ENCODE results near the gene BFSP2. TPM values are rescaled to one million over a fixed set of nuclear protein-coding genes. Genes with fewer than 3 reads are reported as not detected.
A peak's percentile ranks its signal among the peaks of the same experiment; 100 is the strongest.

The BFSP2 gene
- total RNA-seq, 3 donors from 2014 or later: not detected

DNA sequence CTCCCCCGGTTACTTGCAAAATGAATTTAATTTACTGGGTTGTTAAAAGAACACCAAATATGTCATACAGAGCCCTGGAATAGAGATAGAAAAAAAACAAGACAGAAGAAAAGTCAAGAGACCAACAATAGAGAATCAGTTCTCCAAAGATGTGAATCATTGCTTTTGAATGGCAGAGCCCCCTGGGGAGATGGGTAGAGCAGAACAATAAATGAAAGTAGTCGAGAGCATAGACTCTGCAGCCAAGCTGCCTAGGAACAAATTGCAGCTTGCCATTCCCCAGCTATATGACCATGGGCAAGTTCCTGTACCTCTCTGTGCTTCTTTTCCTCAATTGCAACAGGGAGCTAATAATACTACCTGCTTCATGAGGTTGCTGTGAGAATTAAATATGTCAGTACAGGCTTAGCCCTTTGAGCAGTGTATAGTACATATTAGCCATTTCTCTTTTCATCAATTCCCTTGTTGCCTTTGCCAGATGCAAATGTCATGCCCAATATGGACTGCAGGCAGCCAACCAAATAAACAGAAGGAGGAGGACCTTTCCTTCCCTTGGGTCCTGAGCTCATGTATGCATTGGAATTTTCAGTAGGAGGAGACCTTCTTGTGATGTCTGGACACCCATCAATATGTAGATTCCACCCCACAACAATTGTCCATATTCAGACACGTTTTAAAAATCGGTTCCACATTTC is 25.0 kb upstream of the BFSP2 start:
- no peak for DNase-seq
- Mint-ChIP-seq H3K27me3 (ENCODE audit: low read depth) (no peaks in the 10 kb centered on the region), H3K9me3 (no peaks in the 10 kb centered on the region), H3K4me1 (ENCODE audit: low read depth) (no peaks in the 10 kb centered on the region), H3K36me3 (ENCODE audit: insufficient read depth) (no peaks in the 10 kb centered on the region), H3K4me3 (no peak overlapping the region)
- ATAC-seq: no peak

DNA sequence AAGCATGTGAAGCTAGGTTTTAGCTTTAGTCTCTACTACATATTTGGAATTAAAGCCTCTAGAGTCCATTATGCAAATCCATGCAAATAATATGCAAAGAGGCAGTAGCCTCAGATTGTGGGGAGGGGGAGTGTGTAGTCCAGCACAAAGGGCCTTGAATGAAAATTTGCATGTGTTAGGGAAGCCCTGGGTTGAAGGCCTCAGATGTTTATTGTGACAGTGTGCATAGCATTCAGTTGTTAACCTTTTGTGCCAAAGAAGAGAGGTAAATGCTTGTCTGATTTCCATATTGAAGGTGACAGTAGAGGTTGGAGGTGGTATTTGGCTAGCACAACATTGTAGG is 24.5 kb upstream of the BFSP2 start:
- no peak overlapping the region for H3K4me3 Mint-ChIP-seq
- no peaks in the 10 kb centered on the region for H3K36me3 Mint-ChIP-seq (ENCODE audit: insufficient read depth)
- H3K9me3 Mint-ChIP-seq: no peaks in the 10 kb centered on the region
- no peak for DNase-seq
- H3K27me3 Mint-ChIP-seq (ENCODE audit: low read depth): no peaks in the 10 kb centered on the region
- H3K4me1 Mint-ChIP-seq (ENCODE audit: low read depth): no peaks in the 10 kb centered on the region
- no peak for ATAC-seq

DNA sequence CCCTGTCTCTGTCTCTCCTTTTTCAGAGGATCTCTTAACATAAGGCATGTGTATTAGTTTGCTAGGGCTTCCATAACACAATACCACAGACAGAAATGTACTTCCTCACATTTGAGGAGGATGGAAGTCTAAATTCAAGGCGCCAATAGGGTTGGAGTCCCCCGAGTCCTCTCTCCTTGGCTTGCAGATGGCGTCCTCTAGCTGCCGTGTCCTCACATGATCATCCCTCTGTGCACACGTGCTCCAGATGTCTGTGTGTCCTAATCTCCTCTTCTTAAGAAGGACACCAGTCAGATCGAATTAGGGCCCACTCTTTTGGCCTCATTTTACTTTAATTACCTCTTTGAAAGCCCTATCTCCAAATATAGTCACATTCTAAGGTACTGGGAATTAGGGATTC is 23.0 kb upstream of the BFSP2 start:
- DNase-seq (no peak), ATAC-seq (no peak)
- Mint-ChIP-seq H3K36me3 (ENCODE audit: insufficient read depth) (no peaks in the 10 kb centered on the region), H3K4me1 (ENCODE audit: low read depth) (no peaks in the 10 kb centered on the region), H3K4me3 (no peak overlapping the region), H3K27me3 (ENCODE audit: low read depth) (no peaks in the 10 kb centered on the region), H3K9me3 (no peaks in the 10 kb centered on the region)

DNA sequence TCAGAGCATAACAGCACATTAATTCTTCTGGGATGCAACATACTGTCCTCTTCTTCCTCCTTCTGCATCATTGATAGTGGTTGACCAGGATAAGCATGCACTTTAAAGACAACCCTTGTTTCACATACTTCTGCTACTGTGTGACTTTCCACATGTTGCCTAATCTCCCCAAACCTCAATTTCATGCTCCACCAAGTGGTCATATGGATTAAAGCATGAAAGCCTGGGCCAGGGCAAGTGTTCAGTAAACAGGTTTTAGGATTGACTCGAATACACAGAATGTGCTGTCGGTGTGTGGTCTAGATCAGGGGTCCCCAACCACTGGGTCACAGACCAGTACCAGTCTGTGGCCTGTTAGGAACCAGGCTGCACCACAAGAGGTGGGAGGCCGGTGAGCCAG is 22.5 kb upstream of the BFSP2 start:
- no peaks in the 10 kb centered on the region for H3K9me3 Mint-ChIP-seq
- H3K27me3 Mint-ChIP-seq (ENCODE audit: low read depth): no peaks in the 10 kb centered on the region
- no peaks in the 10 kb centered on the region for H3K4me1 Mint-ChIP-seq (ENCODE audit: low read depth)
- no peak overlapping the region for H3K4me3 Mint-ChIP-seq
- no peaks in the 10 kb centered on the region for H3K36me3 Mint-ChIP-seq (ENCODE audit: insufficient read depth)
- DNase-seq (no peak), ATAC-seq (no peak)

DNA sequence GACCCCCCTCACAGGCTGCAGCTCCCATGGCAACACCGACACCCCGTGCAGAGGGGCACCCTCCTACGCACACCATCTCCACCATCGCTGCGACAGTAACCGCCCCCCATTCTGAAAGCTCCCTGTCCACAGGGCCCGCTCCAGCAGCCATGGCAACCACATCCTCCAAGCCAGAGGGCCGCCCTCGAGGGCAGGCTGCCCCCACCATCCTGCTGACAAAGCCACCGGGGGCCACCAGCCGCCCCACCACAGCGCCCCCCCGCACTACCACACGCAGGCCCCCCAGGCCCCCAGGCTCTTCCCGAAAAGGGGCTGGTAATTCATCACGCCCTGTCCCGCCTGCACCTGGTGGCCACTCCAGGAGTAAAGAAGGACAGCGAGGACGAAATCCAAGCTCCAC is 19.9 kb upstream of the BFSP2 start:
- DNase-seq (no peak), ATAC-seq (no peak)
- Mint-ChIP-seq H3K9me3 (no peaks in the 10 kb centered on the region), H3K4me1 (ENCODE audit: low read depth) (no peaks in the 10 kb centered on the region), H3K4me3 (no peak overlapping the region), H3K36me3 (ENCODE audit: insufficient read depth) (no peaks in the 10 kb centered on the region), H3K27me3 (ENCODE audit: low read depth) (no peaks in the 10 kb centered on the region)

DNA sequence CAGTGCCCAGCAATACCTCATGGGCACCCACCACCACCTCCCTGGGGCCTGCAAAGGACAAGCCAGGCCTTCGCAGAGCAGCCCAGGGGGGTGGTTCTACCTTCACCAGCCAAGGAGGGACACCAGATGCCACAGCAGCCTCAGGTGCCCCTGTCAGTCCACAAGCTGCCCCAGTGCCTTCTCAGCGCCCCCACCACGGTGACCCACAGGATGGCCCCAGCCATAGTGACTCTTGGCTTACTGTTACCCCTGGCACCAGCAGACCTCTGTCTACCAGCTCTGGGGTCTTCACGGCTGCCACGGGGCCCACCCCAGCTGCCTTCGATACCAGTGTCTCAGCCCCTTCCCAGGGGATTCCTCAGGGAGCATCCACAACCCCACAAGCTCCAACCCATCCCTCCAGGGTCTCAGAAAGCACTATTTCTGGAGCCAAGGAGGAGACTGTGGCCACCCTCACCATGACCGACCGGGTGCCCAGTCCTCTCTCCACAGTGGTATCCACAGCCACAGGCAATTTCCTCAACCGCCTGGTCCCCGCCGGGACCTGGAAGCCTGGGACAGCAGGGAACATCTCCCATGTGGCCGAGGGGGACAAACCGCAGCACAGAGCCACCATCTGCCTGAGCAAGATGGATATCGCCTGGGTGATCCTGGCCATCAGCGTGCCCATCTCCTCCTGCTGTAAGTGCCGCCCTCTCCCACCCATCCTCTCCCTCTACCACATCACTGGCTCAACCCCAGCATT is 19.2 kb upstream of the BFSP2 start:
- H3K4me1 Mint-ChIP-seq (ENCODE audit: low read depth): no peaks in the 10 kb centered on the region
- peaks cover 2% of the 10 kb centered on the region for H3K27me3 Mint-ChIP-seq (ENCODE audit: low read depth)
- H3K4me3 Mint-ChIP-seq: no peak overlapping the region
- H3K9me3 Mint-ChIP-seq: no peaks in the 10 kb centered on the region
- DNase-seq (no peak), ATAC-seq (no peak)
- H3K36me3 Mint-ChIP-seq (ENCODE audit: insufficient read depth): no peaks in the 10 kb centered on the region

DNA sequence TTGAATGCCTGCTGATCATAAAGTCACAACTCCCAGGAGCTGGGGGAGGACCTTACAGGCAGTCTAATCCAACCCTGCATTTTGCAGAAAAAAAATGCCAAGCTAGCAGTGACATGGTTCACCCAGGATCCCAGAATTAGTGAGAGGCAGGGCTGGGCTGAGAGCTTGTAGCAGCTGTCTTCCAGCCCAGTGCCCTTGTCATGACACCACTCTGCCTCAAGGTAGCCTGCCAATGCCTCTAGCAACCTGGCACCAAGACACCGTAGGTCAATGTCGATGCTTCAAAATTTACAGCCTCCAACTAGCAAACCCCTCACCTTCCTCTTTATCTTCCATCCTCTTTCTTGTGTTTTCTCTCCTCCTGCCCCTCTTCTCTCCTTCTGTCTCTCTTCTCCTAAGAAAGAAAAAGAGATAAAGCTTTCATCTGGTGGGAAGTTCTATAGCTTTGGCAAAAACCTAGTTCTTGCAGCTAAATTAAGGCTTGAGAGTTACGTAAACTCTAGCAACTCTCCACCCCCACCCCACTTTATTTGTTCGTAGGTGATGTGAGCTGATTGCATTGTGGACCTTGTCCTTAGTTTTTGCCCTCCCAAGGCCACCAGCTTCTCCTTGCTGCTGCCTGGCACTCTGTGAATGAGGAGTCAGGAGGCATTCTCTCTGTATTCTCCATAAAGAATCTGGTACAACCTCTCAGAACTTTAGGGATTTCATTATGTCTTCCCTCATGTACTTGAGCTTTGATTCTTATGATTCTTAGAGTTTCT is 18.3 kb upstream of the BFSP2 start:
- DNase-seq (no peak), ATAC-seq (no peak)
- no peaks in the 10 kb centered on the region for H3K36me3 Mint-ChIP-seq (ENCODE audit: insufficient read depth)
- no peaks in the 10 kb centered on the region for H3K9me3 Mint-ChIP-seq
- peaks cover 2% of the 10 kb centered on the region for H3K27me3 Mint-ChIP-seq (ENCODE audit: low read depth)
- no peaks in the 10 kb centered on the region for H3K4me1 Mint-ChIP-seq (ENCODE audit: low read depth)
- H3K4me3 Mint-ChIP-seq: no peak overlapping the region

DNA sequence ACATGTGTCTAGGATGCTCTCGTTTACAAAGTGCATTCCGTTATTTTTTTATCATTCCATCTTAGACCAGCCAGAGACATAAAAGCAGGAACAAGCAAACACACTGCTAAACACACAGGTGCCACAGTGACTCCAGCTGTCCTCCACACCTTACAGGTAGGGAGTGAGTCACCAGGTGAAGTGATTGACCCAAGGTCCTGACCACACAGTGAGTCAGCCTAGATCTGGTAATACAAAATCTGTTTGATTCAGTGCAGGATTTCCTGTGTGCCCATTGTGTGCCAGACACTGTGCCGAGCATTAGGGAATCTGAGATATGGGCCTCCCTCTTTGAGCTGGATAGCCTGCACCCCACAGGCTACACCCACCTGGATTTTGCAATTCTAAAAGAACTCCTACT is 16.7 kb upstream of the BFSP2 start:
- Mint-ChIP-seq H3K9me3 (no peaks in the 10 kb centered on the region), H3K27me3 (ENCODE audit: low read depth) (peaks cover 2% of the 10 kb centered on the region), H3K36me3 (ENCODE audit: insufficient read depth) (no peaks in the 10 kb centered on the region), H3K4me3 (no peak overlapping the region), H3K4me1 (ENCODE audit: low read depth) (no peaks in the 10 kb centered on the region)
- DNase-seq: no peak
- ATAC-seq: no peak

DNA sequence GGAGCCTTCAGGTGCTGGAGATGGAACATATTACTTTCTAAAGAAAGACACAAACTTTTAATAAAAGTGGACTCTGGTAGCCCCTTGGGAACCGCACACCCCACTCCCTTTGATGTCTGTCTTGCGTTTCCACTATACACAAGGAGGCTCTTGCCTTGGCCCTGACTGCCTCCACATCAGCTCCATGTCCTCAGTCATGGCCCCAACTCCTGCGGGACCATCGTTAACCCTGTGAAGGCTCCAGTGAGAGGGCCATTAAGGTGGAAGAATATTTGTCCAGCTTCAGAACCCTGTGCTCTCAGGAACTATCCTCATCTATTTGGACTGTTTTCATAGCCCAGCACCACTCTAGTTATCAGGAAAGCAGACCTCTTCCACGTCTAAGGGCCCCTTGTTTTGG is 16.1 kb upstream of the BFSP2 start:
- H3K9me3 Mint-ChIP-seq: no peaks in the 10 kb centered on the region
- no peaks in the 10 kb centered on the region for H3K4me1 Mint-ChIP-seq (ENCODE audit: low read depth)
- H3K36me3 Mint-ChIP-seq (ENCODE audit: insufficient read depth): no peaks in the 10 kb centered on the region
- ATAC-seq (no peak), DNase-seq (no peak)
- no peak overlapping the region for H3K4me3 Mint-ChIP-seq
- H3K27me3 Mint-ChIP-seq (ENCODE audit: low read depth): peaks cover 2% of the 10 kb centered on the region

DNA sequence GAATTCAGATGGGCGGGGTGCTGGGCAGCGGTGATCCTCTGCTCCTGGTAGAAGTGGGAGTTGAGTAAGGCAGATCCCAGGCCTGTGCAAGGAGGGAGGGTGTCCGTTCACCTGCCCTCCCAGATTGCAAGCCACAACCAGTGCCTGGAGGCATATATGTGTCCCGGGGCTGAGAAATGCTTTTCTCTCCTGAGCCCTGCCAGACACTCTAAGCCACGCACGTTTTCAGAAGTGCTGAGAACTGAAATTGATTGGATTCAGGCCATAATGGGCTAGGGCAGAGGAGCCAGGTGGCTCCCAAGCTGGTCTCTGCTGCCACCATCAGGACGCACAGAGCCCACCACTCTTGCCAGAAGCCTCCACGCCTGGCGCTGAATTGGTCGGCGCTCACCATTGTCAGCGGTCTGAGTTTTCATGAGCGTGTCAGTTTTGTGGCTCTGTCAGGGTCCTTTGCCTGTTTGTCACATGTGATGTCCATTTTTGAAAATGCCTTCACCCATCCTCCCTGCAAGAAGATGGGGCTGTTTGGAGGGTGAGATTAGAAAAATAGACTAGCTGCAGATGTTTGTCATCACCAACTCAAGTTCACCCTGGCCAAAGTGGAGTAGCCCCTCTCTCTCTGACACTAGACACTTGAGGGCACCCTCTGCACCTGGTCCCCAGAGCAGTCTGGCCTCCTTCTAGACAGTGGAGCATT is 15.4 kb upstream of the BFSP2 start:
- no peaks in the 10 kb centered on the region for H3K36me3 Mint-ChIP-seq (ENCODE audit: insufficient read depth)

DNA sequence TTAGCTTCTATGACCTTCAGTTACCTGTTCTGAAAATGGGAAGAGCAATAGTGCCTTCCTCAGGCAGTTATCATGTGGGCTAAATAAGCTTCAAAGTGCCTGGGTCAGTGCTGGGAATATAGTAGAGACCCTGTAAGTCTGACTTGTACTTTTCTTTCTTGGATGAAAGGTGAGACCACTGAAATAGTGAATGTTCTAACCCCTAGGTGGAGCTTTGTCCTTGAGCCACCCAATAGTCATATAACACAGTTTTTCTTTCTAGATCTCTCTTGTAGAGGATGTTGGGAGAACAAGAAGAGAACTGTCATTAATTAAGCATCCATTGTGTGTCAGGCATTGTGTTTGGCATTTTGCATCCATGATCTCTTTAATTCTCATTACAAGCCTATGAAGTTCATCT is 13.0 kb upstream of the BFSP2 start:
- ATAC-seq: no peak
- Mint-ChIP-seq H3K9me3 (no peaks in the 10 kb centered on the region), H3K27me3 (ENCODE audit: low read depth) (peaks cover 2% of the 10 kb centered on the region), H3K4me1 (ENCODE audit: low read depth) (no peaks in the 10 kb centered on the region), H3K4me3 (no peak overlapping the region), H3K36me3 (ENCODE audit: insufficient read depth) (no peaks in the 10 kb centered on the region)
- no peak for DNase-seq

More for the DNA sequence above, 15.4 kb upstream of the BFSP2 start:
- H3K4me3 Mint-ChIP-seq: no peak overlapping the region
- no peaks in the 10 kb centered on the region for H3K4me1 Mint-ChIP-seq (ENCODE audit: low read depth)
- DNase-seq (no peak), ATAC-seq (peak in 1 of 2 donors; percentile 41)
- peaks cover 2% of the 10 kb centered on the region for H3K27me3 Mint-ChIP-seq (ENCODE audit: low read depth)
- H3K9me3 Mint-ChIP-seq: no peaks in the 10 kb centered on the region

DNA sequence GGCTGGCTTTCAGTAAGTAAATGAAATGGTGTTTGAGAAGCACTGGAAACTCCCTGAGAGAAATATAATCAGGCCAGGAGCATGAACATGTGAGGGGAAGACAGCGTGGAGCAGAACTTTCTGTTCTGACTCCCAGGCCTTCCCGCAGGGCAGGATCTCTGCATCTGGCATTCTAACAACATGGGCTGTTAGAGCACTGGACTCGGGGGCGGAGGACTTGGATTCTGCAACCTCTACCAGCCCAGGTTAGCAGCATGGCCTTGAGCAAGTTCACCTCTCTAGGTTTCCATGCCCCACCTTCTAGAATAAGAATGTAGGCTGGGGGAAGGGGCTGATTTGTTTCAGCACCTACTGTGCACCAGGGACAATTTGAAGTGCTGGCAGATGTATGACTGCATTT is 12.5 kb upstream of the BFSP2 start:
- no peak overlapping the region for H3K4me3 Mint-ChIP-seq
- DNase-seq (no peak), ATAC-seq (no peak)
- H3K9me3 Mint-ChIP-seq: no peaks in the 10 kb centered on the region
- peaks cover 2% of the 10 kb centered on the region for H3K27me3 Mint-ChIP-seq (ENCODE audit: low read depth)
- H3K36me3 Mint-ChIP-seq (ENCODE audit: insufficient read depth): no peaks in the 10 kb centered on the region
- H3K4me1 Mint-ChIP-seq (ENCODE audit: low read depth): no peaks in the 10 kb centered on the region

DNA sequence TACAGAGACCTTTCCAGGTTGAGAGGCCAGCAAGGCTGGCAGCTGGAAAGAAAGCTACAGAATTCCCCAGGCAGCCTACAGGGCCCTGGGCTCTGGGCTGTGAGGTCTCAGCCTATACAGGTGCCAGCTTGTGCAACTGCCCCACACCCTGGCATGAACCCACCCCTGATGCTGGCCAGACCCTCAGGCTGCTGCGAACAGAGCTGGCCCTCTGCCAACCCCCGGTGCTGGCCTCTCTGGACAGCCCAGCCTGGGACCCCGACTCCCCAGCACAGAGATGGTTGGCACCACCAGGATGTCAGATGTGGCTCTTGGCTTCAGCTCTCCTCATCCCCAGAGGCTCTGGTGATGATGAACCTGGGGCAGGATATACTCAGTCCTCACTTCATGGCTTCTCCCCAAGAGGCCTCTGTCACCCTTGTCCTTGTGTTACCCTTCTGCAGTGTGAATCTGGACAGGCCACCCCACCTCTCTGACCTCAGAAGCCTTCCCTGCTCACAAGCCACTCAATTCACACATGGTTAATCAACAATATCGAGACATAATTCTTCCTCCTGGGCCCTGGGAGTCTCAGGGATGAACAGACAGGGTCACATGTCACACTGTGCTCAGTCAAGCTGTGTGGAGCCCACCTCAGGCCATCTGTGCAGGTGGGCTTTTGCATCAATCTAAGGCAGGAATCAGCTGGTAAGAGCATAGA is 11.0 kb upstream of the BFSP2 start:
- Mint-ChIP-seq H3K4me1 (ENCODE audit: low read depth) (no peaks in the 10 kb centered on the region), H3K9me3 (no peaks in the 10 kb centered on the region), H3K4me3 (no peak overlapping the region), H3K36me3 (ENCODE audit: insufficient read depth) (no peaks in the 10 kb centered on the region), H3K27me3 (ENCODE audit: low read depth) (peaks cover 2% of the 10 kb centered on the region)
- DNase-seq (no peak), ATAC-seq (no peak)

DNA sequence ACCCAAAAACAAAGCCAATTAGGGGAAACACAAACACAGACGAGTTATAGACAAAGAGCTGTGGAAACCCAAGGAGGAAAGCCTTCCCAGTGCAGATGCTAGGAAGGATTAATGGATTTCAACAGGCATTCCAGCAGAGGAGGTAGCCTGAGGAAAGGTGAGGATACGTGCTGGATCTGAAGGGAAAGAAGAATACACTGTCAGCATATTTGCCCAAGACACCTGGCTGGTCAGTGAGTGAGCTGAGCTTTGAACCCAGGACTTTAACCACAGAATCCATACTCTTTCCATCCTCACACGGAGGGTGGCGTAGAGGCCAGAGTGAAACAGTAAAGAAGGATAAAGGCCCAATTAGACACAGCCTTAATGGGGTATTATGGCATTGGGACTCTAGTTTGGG is 9.1 kb upstream of the BFSP2 start:
- DNase-seq (no peak), ATAC-seq (no peak)
- no peaks in the 10 kb centered on the region for H3K9me3 Mint-ChIP-seq
- H3K4me3 Mint-ChIP-seq: no peak overlapping the region
- H3K36me3 Mint-ChIP-seq (ENCODE audit: insufficient read depth): no peaks in the 10 kb centered on the region
- H3K4me1 Mint-ChIP-seq (ENCODE audit: low read depth): peaks cover 2% of the 10 kb centered on the region
- H3K27me3 Mint-ChIP-seq (ENCODE audit: low read depth): no peaks in the 10 kb centered on the region

Data from activated T-cell treated with anti-CD3 and anti-CD28 coated beads, Interleukin-2, amount 50 U/mL, for 4 hours (primary cell).